A549 treated with AZD9567 at 1 μM for 4 hours (cell line): ENCODE data around the gene CLPTM1L. TPM values are rescaled to one million over a fixed set of nuclear protein-coding genes. Genes with fewer than 3 reads are reported as not detected.

ENCODE experiments used
- total RNA-seq: library from RNA; stranded (reverse); fragments of 200-300 nt; extraction: Qiagen RNA extraction; gene quantifications from 5 replicates; pipeline ENCODE4 v1.2.3, GENCODE V29; 2022; ENCODE audit not compliant: insufficient read depth

CLPTM1L gene
- total RNA-seq, result 152 to 177 TPM (median 163 TPM) in 5 replicates

GRCh38 chr5:1344975-1345838 is at the start of gene CLPTM1L:
Gene CLPTM1L (minus strand): TSS chr5:1345099. CDS start chr5:1344841, 258 bp downstream.

GRCh38 chr5:1294835-1295649 is 49.9 kb downstream of the CLPTM1L start, which contains the start of gene TERT:
Gene TERT (minus strand): TSS chr5:1295068. CDS start chr5:1294989, 79 bp downstream.

Other genes starting within 250 kb of the CLPTM1L start
- 19.2 to 33.2 TPM (median 32.7 TPM) in 5 replicates for gene SLC12A7, start 233.0 kb downstream of the CLPTM1L start, total RNA-seq
- gene SLC6A19, start 143.5 kb downstream of the CLPTM1L start, total RNA-seq, result 0.20 to 0.24 TPM (median 0.22 TPM) in 4 of 5 replicates, not detected in the other
- gene SLC6A18, start 119.7 kb downstream of the CLPTM1L start, total RNA-seq, result not detected in 5 replicates
- 2.7 to 7.3 TPM (median 3.6 TPM) in 5 replicates for gene TERT, start 50.0 kb downstream of the CLPTM1L start, total RNA-seq
- 0.51 to 0.57 TPM (median 0.54 TPM) in 4 of 5 replicates, not detected in the other for gene SLC6A3, start 100.3 kb upstream of the CLPTM1L start, total RNA-seq
- gene LPCAT1, start 178.9 kb upstream of the CLPTM1L start, total RNA-seq, result 149 to 170 TPM (median 159 TPM) in 5 replicates